Measurements from ENCODE around the gene COL15A1. TPM values are rescaled to one million over a fixed set of nuclear protein-coding genes. Genes with fewer than 3 reads are reported as not detected.

Gene COL15A1
- total RNA-seq, 4 donors from 2014 or later: 1.4 to 16.5 (median 5.6) TPM

- Histone ChIP-seq H3K4me1 (no peaks in the 10 kb centered on the region), H3K27me3 (no peaks in the 10 kb centered on the region), H3K4me3 (no peak overlapping the region), H3K36me3 (no peaks in the 10 kb centered on the region), H3K27ac (no peak overlapping the region), H3K9me3 (no peaks in the 10 kb centered on the region)
- no peak for DNase-seq
- no peak for TF ChIP-seq POLR2A (IDR thresholded peaks at IDR 0.05)
- no peak for TF ChIP-seq CTCF (IDR thresholded peaks at IDR 0.05)
Observed at GRCh38 chr9:98929895-98930341, 13.8 kb upstream of the COL15A1 start.

GRCh38 chr9:98930792-98931191 is 12.9 kb upstream of the COL15A1 start:
- Histone ChIP-seq H3K36me3 (no peaks in the 10 kb centered on the region), H3K27ac (no peak overlapping the region), H3K4me3 (no peak overlapping the region), H3K4me1 (no peaks in the 10 kb centered on the region), H3K27me3 (no peaks in the 10 kb centered on the region), H3K9me3 (no peaks in the 10 kb centered on the region)
- no peak for DNase-seq
- TF ChIP-seq CTCF (IDR thresholded peaks at IDR 0.05) (no peak), POLR2A (IDR thresholded peaks at IDR 0.05) (no peak)

DNA sequence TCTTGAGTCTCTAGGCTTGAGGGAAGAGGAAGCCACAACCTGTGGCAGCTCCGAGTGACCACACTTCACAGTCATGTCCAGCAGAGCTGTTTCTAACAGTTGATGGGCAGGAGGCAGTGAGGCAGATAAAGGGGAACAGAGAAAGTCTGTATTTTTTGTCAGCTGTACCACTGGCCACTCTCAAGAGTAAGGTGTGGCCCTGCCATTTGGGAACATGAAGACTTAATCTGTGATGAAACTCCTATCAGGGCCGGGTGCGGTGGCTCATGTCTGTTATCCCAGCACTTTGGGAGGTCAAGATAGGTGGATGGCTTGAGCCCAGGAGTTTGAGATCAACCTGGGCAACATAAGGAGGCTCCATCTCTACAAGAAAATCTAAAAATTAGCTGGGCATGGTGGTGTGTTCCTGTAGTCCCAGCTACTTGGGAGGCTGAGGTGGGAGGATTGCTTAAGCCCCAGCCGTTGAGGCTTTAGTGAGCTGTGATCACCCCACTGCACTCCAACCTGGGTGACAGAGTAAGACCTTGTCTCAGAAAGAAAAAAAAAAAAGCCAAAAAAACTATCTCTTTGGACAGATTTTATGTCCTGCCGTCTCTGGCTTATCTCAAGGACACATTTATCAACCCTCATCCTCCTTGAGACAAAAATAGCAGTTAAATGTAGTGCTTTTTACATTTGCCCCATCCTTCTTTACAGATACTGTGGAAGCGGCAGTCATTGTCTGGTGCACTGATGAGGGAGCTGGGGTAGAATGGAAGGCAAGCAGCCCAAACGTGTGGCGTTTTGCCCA is 11.9 kb upstream of the COL15A1 start:
- Histone ChIP-seq H3K36me3 (no peaks in the 10 kb centered on the region), H3K4me1 (no peaks in the 10 kb centered on the region), H3K9me3 (no peaks in the 10 kb centered on the region), H3K27ac (no peak overlapping the region), H3K27me3 (no peaks in the 10 kb centered on the region), H3K4me3 (no peak overlapping the region)
- DNase-seq: no peak
- no peak for TF ChIP-seq CTCF (IDR thresholded peaks at IDR 0.05)

GRCh38 chr9:98933185-98933584 is 10.5 kb upstream of the COL15A1 start:
- Histone ChIP-seq H3K27ac (no peak overlapping the region), H3K9me3 (no peaks in the 10 kb centered on the region), H3K4me1 (no peaks in the 10 kb centered on the region), H3K36me3 (no peaks in the 10 kb centered on the region), H3K27me3 (no peaks in the 10 kb centered on the region), H3K4me3 (no peak overlapping the region)
- no peak for DNase-seq
- TF ChIP-seq CTCF (IDR thresholded peaks at IDR 0.05) (no peak), POLR2A (IDR thresholded peaks at IDR 0.05) (no peak)

- Histone ChIP-seq H3K4me3 (no peak overlapping the region), H3K36me3 (no peaks in the 10 kb centered on the region), H3K9me3 (no peaks in the 10 kb centered on the region), H3K4me1 (no peaks in the 10 kb centered on the region), H3K27me3 (no peaks in the 10 kb centered on the region), H3K27ac (no peak overlapping the region)
- DNase-seq: no peak
- TF ChIP-seq CTCF (IDR thresholded peaks at IDR 0.05) (no peak), POLR2A (IDR thresholded peaks at IDR 0.05) (no peak)
Observed at GRCh38 chr9:98933890-98934289, 9.8 kb upstream of the COL15A1 start.

Measured in Peyer's patch (tissue), 4 donors.